ENCODE data around the gene REXO1.

REXO1 gene

GRCh38 chr19:1828279-1829238 is 19.7 kb downstream of the REXO1 start:
- no peak for DNase-seq

DNA sequence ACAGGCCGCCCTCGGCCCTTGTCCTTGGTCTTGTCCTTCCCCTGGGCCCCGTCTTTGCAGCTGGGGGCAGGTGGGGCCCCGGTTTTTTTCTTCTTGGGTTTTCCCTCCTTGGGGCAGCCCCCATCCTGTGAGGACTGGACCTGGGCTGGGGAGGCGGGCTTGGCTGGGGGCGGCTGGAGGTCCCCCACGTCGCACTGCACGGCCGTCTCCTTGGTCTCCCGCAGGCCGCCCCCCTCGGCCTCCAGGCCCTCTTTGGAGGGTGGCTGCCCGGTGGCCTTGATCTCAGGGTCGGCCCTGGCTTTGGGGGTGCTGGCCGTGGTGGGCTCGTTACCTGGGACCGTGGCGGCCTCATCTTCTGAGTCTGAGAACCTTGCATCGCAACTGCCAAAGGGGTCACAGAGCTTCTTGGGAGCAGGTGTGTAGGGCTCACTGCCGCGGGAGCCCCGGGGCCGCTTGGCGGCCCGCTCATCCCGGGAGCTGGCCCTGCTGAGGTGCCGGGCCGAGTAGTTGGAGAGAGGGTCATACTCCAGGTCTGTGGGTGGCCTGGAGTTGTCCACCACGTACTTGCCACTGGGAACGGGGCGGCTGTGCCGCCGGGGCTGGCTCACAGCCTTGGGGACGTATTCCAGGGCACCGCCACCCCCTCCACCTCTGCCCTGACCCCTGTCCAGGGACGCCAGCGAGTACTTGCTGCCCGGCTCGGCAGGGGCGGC is 20.6 kb downstream of the REXO1 start:
- no peak for DNase-seq

DNA sequence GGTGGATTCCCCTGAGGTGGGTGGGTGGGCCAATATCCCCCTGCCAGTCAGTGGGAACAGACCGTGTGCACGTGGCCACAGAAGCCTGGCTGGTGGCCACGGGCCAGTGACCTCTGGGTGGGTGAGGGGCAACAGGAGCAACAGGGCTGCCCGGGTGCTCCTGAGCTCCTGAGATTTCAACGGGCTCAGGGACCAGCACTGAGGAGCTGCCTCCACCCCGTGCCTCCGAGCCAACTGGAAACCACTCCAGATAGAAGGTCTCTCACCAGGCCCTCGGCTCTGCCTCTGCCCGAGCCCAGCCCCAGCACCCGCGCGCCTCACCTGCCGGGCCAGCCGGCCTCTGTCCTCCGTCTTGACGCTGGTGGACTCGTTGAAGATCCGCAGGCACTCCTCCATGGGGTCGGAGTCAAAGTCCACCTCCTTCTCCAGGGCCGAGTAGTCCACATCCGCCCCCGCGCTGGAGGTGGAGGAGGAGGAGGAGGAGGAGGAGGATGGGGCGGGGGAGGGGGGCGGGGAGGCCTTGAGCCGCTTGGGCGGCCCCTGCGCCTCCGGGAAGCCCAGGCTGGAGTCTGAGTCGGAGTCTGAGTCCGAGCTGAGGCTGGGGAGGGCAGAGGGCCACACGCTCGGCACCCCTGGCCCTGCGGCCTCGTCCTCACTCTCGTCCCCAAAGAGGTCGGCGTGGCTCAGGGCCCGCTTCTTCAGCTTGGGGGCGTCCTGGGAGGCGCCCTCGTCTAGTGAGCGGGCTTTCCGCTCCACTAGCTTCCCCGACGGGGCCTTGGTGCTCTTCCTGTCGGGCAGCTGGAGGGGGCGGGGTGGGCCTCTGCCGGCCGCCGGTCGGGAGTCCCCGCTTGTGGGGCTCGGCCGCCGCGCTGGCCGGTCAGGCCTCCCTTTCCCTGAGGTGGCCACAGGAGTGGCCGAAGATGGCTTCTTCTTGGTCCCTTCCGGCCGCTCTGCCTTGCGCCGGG is 21.4 kb downstream of the REXO1 start:
- no peak for DNase-seq

- peak; percentile 37 to 58 for DNase-seq
Observed at GRCh38 chr19:1825909-1826556, 22.2 kb downstream of the REXO1 start.

GRCh38 chr19:1824252-1824622 is 24.0 kb downstream of the REXO1 start:
- DNase-seq = no peak

- DNase-seq = no peak
Observed at GRCh38 chr19:1823539-1824251, 24.6 kb downstream of the REXO1 start.

DNA sequence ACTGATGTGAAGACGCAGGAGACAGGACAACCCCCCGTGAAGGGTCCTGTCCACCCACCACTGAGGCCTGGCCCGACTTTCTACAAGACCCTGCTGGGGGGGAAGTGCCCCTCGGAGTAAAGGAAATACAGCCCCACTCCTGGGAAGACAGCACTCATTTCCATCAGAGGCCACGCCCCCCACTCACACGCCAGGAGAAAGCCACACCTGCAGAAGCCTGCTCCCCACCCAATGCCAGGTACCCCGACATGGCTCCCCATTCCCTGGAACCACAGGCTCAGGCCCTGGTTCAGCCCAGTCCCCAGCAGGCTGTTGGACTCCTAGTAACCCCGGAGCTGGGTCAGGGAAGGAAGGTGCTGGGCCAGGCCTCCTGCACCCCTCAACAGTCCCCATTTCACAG is 25.3 kb downstream of the REXO1 start:
- DNase-seq = no peak

DNA sequence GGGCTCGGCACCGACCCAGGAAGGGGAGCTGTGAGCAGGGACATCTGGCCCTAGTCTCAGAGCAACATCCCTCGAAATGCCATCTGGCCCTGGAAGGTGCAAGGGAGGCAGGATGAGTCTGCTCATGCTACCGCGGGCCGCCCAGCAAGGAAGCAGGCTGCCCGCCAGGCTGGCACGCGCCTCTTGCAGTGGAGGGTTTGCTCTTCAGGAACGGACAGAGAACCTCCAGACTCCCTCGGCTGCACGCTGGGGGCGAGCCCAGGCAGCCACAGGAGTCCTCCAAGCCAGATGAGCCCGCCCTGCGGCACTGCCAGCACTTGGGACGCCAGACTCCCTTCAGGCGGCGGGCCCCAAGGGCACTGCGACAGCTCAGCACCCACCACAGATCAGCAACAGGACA is 26.1 kb downstream of the REXO1 start:
- no peak for DNase-seq

DNA sequence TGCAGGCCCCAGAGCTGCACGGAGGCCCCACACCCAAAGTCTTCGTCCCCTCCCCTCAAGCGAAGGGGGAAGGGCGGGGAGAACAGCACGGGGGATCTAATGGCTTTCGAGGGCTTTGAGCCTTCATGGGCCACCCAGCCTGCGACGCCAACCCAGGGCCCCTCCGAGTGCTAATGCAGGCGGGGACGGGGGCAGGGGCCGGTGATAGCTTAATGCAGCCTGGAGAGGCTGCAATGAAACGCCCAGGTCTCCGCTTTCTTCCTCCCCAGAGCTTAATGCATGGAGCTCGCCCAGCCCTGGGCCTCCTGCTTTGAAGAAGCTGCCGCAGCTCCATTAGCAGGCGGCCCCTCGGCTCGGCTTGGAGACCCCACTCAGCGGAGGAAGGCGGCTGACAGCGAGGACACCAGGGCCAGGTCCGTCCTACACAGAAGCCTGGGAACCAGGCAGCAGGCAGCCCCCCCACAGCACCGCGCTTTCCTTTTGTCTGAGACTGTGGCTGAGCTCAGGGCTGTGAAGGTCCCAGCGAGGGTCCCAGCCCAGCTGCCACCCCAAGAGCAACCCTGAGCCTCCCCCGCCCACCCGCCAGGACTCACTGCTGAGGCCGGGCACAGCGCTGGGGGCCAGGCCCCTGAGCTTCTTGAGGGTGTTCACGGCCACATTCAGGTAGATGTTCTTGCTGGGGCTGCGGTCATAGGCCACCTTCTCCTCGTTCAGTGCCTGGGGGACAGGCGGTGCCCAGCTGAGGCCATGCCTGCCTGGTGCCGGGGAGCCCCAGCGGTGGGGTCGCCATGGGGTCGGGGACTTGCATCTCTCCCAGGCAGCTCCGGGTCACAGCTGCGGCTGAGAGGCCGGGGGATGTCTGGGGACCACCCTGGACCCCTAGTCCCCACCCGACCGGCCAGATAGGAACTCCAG is 28.7 kb downstream of the REXO1 start:
- DNase-seq = no peak

GRCh38 chr19:1818549-1819195 is 29.6 kb downstream of the REXO1 start:
- no peak for DNase-seq

DNA sequence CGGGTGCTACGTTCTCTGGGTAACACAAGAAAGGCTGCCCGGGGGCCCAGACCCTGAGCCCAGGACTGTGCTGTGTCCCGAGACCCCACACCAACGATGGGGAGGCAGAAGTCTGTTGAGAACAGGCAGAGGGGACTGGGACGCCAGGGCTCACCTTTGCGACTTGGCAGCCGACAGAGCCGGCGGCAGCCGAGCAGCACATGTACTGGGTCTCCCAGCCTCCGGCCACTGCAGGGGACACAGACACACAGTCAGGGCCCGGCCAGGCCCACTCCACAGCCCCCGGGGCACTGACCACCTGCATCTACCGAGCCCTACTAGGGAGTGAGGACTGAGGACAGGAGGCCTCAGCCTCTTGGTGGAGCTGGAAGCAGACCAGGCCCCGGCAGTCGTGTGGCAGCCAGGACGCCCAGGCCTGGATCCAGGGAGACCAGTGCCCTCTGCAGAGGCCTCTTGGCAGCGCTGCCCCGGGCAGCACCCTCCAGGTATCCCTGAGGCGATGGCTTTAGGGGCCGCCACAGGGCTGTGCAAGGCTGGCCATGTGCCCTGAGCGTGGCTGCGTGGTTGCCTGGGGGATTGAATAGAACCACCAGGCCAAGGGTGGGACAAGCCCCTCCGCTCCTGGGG is 30.6 kb downstream of the REXO1 start:
- DNase-seq = no peak

GRCh38 chr19:1816530-1817298 is 31.6 kb downstream of the REXO1 start:
- no peak for DNase-seq

DNA sequence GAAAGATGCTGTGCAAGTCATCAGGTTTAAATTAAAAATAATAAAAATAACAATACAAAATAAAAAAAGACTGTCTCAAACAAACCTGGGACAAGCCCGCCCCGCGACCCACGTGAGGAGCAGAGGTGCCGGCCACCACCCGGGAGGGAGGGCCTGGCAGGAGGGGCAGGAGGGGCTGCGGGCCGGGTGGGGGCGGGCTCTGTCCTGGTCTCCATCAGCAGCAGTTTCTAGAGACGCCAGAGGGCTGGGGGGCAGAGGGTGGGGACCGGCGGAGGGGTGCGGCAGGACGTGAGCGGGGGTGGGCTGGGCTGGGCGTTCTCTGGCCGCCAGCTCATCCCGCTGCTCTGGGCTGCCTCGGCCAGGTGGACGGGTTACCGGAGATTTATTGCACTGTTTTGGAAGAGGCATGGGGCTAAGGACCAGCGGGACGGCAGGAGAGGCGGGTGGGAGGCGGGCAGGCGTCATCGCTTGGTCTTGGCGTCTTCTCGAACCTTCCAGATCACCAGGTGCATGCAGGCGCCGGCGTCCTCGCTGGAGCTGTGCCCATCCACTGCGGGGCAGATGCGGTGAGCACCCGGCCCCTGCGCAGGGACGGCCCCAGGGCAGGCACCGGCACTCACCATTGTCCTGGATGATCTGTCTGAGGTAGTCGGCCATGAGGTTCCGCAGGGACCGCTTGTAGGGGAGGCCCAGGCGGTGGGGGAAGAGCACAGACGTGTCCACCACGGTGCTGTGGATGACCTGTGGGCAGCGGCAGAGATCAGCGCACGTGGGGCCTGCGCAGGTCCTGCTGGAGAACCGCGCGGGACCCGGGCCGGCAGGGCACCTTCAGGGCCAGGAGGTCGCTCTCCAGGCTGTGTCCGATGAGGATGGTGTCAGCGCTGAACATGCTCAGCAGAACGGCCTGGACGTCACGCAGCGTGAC is 32.4 kb downstream of the REXO1 start:
- no peak for DNase-seq

DNA sequence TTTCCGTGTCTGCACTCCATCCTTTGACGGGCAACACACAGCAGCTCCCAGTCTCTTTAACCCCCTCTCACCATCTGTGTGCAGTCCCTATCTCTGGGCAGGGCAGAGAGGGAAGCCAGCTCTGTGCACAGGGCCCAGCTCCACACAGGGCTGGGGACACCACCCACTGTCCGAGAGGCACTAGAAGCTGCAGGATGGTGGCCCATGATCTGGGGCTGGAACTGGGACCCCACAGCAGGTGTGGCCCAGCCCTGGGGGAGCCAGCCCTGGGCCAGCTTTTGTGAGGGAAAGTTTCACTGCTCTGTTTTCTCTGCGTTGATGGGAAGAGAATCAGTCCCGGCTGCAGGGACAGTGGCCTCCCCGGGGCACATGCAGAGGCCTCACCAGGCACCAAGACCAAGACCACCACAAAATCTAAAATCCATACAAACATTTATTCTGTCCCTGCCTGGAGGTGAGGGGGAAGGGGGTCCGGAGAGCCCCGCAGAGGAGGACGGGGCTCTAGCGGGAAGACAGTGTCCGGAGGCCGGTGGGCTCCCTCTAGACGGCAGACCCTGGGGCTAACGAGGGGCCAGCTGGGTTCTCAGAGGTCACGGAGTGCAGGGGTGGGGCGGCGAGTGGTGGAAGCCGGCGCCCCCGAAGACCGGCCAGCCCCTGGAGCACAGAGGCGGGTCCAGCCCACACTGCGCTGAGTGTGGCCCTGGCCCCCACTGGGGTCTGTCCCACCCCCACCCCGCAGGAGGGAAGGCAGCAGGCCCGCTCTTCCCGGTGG is 33.3 kb downstream of the REXO1 start:
- no peak for DNase-seq

DNA sequence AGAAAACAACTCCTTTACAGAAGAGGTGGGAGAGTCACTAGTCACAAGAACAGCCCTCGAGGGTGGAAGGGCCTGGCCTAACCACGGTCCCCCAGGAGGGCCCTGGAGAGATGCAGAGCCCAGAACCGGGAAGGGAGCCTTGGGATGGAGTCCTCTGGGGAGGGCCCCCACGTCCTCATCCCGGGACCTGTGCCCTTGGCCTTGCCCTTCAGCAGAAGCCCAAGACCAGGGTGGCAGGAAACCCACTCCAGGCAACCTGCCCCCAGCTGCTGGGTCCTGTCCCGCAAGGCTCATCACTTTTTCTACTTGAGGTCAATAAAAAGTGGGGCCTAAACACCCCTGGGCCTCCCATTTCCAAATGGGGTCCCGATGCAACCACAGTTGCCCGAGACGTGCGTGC is 33.9 kb downstream of the REXO1 start:
- no peak for DNase-seq
